ENCODE results near the gene BRD2. TPM values are rescaled to one million over a fixed set of nuclear protein-coding genes. Genes with fewer than 3 reads are reported as not detected.

Gene BRD2
- total RNA-seq, 1 donor from 2014 or later: 73.7 TPM

DNA sequence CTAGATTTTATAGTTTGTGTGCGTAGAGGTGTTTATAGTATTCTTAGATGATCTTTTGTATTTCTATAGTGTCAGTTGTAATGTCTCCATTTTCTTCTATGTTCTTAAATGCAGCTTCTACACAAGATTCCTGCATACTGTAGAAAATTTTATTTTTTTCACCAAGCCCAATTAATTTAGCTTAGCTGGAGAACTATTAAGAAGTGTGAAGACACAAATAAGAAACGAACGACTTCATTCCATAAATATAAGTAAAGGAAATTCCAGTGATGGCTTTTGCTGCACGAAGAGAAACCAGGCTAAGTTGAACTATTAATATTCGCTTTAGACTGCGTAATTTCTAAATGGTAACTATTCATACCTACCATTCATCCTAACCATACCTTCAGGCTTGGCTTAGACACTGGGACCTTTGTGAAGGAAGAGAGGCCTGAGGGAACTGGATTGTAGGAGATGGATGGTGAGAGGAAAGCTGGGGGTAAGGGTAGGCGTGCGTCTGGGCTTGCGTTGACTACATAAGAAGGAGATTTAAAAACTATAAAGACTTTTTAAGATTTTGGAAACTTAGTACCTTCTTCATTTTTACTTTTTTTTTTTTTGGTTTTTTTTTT is 25.1 kb downstream of the BRD2 start:
- DNase-seq (ENCODE audit: low spot score): no peak

DNA sequence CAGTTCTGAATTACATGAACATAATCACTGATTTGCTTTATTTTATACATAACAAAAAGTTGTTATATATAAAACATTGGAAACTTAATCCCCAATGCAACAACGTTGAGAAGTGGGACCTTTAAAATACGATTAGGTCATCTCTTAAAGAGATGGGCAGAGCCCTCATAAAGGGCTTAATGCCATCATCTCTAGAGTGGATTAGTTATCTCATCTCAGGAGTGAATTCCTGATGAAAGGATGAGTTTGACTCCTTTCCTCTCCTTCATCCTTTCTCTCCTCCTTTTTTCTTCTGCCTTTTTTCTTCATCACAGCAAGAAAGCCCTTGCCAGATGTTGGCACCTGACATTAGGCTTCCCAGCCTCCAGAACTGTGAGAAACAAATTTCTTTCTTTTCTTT is 27.1 kb downstream of the BRD2 start:
- DNase-seq (ENCODE audit: low spot score): no peak

DNA sequence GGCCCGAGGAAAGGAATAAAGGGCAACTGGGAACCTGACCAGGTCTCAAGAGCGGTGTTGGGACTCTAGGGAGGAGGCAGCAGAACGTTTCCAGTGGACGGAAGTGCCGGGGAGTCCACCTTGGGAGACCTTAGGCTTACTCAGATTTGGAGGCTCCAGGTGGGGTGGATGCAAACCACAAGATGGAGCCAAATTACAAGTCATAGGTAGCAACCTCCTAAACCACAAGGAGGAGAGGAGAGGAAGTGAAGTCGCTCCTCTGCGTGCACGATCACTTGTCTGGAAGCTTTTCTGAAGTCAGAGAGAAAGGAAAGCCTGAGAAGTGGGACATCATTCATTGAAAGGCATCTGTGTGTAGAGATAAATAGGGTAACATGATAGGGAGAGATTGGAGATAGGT is 31.7 kb downstream of the BRD2 start:
- DNase-seq (ENCODE audit: low spot score): no peak

DNA sequence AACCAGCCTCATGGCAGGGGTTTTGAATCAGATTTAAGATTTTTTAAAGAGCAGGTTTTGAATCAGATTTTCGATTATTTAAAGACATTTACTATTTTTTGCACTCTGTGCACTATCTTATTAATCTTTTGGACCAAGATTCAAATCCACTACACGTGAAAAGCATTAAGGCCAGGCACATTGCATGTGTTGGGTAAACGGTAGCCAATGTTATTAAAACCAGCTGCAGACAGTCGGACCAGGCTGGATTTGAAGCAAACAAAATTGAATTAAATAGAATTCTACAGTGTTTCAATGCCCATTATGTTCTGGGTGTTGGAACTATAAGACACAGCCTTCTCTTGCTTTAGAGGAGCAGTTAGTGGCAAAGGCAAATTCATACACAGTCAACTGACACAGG is 33.3 kb downstream of the BRD2 start:
- no peak for DNase-seq (ENCODE audit: low spot score)

DNA sequence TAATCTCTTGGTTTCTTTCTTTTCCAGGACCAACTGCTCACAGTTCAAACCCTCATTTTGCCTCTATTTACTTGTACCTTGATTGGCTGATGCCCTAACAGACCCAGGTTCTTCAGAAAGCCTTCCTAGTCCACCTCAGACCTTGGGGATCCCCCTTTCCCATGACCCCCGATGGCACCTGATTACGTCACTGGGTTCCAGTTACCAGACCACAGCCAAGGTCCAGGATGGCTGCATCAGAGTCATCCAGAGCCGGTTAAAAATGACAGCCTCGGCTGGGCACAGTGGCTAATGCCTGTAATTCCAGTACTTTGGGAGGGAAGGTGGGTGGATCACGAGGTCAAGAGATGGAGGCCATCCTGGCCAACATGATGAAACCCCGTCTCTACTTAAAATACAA is 36.5 kb downstream of the BRD2 start:
- no peak for DNase-seq (ENCODE audit: low spot score)

DNA sequence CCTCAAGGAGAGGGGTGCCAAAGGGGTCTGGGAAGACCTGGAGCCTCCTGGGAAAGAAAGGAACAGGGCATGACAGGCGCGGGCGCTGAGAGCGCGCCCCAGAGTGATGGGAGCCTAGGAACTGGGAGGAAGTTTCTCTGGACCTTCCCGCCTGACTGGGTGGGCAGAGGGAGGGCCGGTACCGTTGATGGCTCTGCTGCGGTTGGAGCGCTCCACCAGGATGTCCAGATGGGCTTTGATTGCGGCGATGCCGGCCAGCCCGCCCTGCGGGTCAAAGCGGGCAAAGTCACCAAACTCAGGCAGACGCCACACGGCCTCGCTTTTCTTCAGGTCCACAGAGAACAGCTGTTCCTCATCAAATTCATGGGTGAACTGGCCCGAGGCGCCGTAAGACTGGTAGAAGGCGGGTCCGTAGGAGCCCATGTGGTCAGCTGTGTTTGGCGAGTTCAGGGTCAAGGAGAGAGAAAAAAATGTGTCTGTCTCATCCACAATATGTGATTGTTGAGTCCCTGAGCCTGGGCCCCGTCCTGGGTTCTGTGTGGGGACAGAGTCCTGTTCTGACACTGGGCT is 39.5 kb downstream of the BRD2 start:
- no peak for DNase-seq (ENCODE audit: low spot score)

DNA sequence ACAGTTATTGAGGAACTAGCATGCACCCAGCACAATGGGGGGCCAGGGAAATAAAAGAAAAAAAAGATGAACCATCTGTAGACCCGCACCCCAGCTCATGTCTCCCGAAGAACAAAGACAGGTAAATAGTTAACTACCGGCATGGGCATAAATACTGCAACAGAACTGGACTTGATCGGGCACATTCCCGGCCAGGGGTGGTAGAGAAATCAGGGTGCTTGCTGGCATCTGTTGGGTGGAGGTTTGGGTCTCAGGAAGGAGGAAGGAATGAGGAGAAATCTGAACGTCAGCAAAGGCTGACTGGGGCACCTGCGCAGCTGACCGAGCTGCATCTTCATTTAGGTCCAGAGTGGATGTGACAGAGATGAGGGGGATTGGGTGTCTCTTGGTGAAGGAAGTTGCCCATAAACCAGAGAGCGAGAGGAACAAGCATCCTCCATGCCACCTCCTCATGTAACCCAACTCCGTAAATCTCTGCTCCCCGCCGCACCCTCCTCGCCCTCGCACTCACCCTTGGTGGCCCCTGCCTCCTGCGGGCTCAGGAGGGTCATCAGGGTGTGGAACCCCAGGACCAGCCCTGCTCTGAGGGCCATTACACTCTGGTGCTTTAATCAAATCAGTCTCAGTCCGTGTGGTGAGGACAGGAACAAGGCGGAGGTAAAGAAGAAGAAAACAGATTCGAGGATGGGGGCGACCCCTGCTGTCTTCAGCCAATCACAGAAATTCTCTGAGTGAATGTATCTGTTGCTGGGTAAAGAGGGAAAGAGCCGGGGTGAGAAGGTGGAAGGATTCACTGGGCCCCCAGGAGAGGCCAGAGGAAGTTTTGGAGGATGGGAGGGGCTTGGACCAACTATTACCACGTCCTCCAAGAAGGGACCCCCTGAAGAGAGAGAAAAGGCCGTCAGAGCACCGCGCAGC is 40.8 kb downstream of the BRD2 start, which contains the start of gene HLA-DOA:
HLA-DOA (minus strand) TSS at position 648 of the 918 bp plus-strand sequence.
- DNase-seq (ENCODE audit: low spot score): peak; percentile 49

DNA sequence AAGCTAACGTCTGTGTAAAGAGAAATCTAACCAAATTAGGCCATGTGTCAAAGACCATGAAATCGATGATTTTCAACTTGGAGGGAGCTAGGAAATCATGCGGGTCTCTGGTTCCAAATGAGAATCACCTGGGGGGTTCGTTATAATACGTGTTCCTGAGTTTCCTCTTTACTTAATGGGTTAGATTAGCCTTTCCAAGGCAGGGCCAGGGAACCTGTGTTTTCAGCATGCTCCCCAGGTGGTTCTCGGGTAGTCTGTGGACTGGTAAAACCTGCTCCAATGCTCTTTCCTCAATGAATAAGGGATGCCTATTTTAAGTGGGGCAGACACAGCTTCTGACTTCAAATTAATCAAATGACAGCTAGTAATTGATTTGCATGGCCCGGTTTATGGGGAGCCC is 42.0 kb downstream of the BRD2 start:
- no peak for DNase-seq (ENCODE audit: low spot score)

DNA sequence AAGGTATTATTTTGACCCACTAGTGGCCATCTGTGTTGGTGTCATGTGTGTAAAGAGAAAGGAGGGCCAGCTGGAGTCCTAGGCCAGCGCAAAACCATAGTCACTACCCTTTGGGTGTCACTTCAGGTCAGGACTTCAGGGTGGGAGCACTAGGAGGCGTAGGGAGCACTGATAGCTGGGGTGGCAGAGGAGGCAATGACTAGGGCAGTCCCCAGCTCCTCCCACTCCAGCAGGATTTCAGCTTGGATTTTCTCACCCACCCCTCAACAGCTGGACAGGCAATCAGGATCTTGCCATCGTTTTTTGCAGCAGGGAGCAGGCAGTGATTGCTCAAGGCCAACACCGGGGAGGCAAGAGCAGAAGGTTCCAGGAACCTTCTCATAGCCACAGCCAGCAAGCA is 45.2 kb downstream of the BRD2 start:
- no peak for DNase-seq (ENCODE audit: low spot score)

DNA sequence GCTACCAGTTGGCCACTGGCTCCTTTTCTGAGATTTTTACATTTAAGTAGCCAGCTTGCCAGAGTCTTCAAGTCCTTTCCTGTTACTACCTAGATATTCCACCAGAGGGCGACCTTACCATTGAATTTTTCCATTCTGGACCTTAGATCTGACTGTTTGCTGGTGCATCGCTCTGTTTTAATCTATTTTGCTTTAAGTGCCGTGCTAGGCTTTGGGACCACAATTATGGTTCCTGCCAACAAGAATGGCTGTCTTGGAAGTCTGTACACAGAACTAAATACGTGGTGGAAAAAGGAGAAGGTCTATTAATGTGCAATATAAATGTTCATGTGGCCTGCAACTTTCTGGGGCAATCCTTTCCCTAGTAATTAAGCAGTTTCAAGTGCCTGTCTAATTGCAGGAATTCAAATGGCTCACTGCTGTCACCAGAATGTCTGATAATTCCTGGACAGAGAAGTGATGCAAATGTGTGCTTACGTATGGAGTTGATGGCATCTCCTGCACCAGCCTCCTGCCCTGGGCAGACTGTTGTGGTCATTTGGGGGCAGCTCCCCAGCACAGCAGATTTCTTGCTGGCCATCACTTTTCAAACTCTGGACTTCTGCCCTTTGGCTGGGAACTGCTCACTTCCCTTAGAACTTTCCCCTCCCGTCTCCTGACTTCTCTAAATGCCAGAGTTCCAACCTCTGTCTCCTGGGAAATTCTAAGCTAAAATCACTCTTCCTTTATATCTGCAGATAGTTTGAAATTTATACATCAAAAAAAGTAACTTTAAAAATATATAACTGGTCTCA is 46.6 kb downstream of the BRD2 start:
- peak; percentile 83 for DNase-seq (ENCODE audit: low spot score)

DNA sequence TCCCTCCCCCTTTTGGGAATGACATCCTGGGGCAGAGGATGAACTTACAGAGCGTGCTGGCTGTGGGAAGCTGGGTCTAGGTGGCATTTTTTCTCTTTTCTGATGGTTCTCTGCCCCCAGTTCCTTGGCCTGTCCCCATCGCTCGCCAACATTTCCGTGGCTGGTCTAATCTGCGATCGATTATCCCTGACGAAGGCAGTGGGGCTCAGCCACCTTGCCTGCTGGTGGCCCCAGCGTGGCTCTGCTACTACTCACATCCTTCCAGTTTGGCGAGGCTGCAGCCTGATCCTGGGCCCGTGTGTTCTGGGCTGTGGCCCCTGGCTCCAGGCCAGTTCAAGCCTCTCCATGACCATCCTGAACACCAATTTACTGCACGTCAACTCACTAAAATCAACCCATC is 47.4 kb downstream of the BRD2 start:
- DNase-seq (ENCODE audit: low spot score): no peak

DNA sequence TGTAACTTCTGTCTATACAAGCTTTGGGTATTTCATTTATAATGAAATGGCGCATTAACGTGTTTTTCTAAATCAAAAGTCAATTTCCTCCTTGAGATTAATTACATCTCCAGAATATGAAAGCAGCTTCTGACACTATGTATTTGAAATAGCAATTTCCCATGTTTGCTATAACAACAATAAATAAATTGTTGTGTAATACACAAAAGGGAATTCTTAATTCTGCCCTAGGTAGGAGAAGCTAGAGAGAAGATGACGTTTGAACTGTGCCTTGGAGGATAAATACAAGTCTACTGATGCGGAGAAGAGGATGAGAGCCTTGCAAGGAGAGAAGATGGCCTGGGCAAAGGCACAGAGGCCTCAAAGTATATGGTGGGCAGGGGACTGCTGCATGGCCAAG is 48.6 kb downstream of the BRD2 start:
- DNase-seq (ENCODE audit: low spot score): no peak

DNA sequence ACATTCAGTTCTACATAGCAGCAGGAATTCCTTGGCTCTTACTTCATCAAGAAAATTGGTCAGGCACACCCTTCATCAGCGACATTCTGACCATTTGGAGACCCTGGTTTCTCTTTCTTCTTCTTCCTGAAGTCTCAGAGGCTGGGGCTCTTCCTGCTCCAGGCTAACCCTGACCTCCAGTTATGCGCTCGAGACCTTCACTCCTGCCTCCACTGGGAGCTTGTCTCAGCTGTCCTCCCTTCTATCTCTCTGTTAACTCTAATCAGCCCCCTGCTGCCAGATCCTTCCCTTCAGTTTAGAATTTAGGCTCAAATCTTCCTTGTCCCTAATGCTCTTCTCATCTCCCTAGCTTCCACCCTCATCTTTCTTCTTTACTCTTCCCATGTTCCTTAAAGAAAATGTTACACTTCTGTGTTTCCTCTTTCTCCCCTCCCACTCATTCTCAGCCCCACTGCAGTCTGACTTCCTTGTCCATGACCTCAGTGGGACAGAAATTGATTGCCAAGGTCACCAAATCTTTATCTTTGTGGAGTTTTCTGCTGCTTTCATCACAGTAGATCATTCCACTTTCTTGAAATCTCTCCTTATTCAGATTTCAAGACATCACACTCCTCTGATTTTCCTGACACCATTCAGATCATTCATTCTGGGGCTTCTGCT is 49.4 kb downstream of the BRD2 start:
- DNase-seq (ENCODE audit: low spot score): no peak

DNA sequence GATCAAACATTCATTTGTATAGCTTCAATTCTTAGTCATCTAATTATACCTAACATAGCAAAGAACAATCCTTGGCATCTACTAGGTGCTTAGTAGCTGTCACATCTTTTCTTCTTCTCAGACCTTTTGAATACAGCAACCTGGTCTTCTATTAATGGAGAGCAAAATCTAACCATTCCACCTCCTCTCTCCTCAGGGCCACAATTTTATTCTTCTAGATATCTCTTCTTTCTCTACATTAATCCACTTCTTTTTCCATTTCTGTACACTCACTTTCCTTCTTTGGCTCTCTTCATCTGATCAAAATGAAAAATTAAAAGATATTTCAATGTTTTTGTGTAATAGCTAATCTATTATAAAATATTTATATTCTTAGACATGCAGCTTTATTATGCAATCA is 50.0 kb downstream of the BRD2 start:
- DNase-seq (ENCODE audit: low spot score): no peak

DNA sequence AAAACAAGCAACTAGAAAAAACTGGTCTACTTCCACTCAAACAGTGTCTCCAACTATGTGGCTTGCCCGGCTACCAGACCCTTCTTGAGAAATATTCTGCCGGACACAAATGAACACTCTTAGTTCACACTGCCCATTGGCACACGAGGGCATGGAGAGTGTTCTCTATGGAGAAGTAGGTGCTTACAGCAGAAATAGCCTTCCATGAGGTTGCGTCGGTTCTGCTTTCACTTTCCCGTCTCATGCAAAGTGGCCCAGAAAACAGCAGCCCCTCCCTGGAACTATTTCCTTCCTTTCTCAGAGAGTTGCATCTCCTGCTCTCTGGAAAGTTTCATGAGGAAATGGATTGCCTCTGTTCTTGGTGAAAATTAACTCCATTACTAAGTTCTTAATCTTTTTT is 50.5 kb downstream of the BRD2 start:
- DNase-seq (ENCODE audit: low spot score): peak; percentile 62

DNA sequence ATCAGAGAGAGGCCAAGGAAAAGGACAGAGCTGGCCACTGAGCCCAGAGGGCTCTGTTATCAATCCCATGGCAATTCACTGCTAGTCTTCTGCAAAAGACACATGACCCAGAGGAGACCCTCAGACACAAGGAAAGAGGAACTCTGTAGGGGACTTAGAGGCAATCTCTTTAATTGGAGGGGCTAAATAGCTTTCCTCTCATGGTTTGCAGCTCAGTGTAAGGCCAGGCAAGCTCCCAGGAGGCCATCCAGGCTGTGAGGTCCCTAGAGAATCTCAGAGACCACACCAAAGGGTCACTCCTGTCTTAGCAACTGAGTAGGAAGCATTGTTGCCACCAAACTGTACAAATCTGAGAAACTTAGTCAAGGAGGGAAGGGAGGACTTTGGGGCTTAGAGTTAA is 51.0 kb downstream of the BRD2 start:
- no peak for DNase-seq (ENCODE audit: low spot score)

DNA sequence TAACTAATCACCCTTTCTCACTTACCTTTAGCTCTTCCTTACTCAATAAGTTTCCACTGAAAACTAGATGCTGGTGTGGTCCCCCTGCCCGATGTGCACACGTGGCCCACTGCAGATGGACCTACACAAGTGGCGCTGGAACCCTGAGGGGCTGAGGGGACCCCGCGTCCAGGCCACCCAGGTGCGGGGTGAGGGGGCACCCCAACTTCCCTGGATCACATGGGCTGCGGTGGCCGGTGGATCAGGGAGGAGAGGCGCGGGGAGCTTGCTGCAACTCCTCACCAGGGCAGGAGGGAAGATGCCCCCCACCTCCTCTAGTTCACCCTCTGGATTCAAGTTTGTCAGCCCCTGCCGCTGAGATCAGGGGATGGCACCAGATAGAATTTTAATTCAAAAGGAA is 53.5 kb downstream of the BRD2 start:
- no peak for DNase-seq (ENCODE audit: low spot score)

DNA sequence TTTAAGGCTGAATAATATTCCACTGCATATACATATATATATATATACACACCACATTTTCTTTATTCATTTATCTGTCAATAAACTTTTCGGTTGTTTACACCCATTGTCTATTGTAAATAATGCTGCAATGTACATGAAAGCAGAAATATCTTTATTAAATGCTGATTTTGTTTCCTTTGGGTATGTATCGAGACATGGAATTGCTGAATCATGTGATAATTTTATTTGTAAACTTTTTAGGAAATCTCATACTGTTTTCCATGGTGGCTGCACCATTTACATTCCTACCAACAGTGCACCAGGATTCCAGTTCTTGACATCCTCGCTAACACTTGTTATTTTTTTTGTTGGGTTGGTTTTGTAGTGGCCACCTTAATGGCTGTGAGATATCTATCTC is 55.1 kb downstream of the BRD2 start:
- DNase-seq (ENCODE audit: low spot score): no peak

DNA sequence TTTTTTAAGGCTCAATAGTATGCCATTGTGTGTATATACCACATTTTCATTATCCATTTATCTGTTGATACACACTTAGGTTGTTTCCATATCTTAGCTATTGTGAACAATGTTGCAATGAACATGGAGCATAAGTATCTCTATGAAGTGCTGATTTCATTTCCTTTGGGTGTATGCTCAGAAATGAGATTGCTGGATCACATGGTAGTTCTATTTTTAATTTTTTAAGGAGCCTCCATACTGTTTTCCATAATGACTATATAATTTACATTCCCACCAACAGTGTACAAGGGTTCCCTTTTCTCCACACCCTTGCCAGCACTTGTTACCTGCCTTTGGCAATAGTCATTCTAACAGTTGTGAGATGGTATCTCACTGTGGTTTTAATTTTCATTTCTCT is 56.1 kb downstream of the BRD2 start:
- DNase-seq (ENCODE audit: low spot score): no peak

DNA sequence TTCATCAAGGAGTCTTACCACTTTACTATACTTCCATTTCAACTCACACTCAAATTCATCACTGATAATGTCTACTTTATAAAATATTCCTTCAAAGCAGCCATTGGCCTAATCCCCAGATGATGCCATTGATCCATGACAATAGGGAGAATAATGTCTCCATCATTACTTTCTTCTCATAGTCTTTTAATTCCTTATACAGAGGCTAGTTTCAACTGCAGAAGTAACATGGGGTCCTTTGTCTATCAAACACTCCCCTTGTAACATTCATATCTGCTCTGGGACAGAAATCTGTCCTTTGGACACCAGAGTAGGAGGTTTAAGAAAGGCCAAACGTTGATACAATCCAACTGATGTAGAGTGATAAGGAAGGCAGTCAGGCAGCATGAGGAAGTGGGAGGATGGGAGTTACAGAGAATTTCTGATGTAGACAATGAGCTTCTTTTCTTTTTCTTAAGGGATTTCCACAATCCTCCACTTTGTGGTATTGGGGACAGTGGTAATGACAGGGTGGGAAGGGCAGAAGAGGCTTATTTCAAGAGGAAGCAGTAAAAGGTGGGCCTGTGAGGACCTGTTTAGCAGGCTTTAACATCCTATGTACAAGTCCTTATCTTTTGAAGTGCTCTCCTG is 59.9 kb downstream of the BRD2 start:
- DNase-seq (ENCODE audit: low spot score): no peak
